ENCODE results near the gene PLD6. TPM values are rescaled to one million over a fixed set of nuclear protein-coding genes. Genes with fewer than 3 reads are reported as not detected.

Gene PLD6
- polyA plus RNA-seq, 1 donor (not counting 4 experiments of a cell fraction or from before 2014, with no cell fraction given) = 1.6 TPM

GRCh38 chr17:17165666-17166308, 40.3 kb downstream of the PLD6 start:
- H3K9me3 ChIP-seq (ENCODE audit: control insufficient read depth, low read depth, low read length) = no peaks in the 10 kb centered on the region
- dilution Hi-C loops (cut with MboI; ENCODE audit: extremely low pct_ligation_motif_present, low sequenced_read_pairs) = no loop called here
- H3K4me3 ChIP-seq (ENCODE audit: control insufficient read depth in 2 of 3, extremely low read depth in 1 of 3, insufficient read depth in 2 of 3, low read depth in 1 of 3, low read length in 3 of 3) = no peak overlapping the region
- H3K9ac ChIP-seq (ENCODE audit: control insufficient read depth, extremely low read depth, insufficient read depth, low read length) = no peak overlapping the region
- no peak overlapping the region for H3K27ac ChIP-seq (ENCODE audit: control insufficient read depth, insufficient read depth, low read length)
- H4K20me1 ChIP-seq (ENCODE audit: control insufficient read depth, extremely low read depth, insufficient read depth, low read length) = no peaks in the 10 kb centered on the region
- H3K4me2 ChIP-seq (ENCODE audit: control insufficient read depth, extremely low read depth, insufficient read depth, low read depth, low read length) = no peak overlapping the region
- no peak overlapping the region for H2AFZ ChIP-seq (ENCODE audit: control insufficient read depth, low read length)
- no peaks in the 10 kb centered on the region for H3K27me3 ChIP-seq (ENCODE audit: control insufficient read depth, extremely low read depth, insufficient read depth, low read length)
- FAIRE-seq (no peak), DNase-seq (ENCODE audit: low read depth, low spot score) (no peak)
- peaks cover 6% of the 10 kb centered on the region for H3K4me1 ChIP-seq (ENCODE audit: control insufficient read depth, extremely low read depth, insufficient read depth, low read length)
- H3K36me3 ChIP-seq (ENCODE audit: control insufficient read depth in 2 of 2, extremely low read depth in 1 of 2, insufficient read depth in 2 of 2, low read length in 2 of 2) = peaks cover 46 to 60% of the 10 kb centered on the region in 2 experiments
- H3K9me1 ChIP-seq (ENCODE audit: control insufficient read depth, extremely low read depth, insufficient read depth, low read length) = no peaks in the 10 kb centered on the region
- no peaks in the 10 kb centered on the region for H3K79me2 ChIP-seq (ENCODE audit: control insufficient read depth, insufficient read depth, low read length)
- no peak for TF ChIP-seq CTCF (optimal IDR thresholded peaks at IDR 0.05 in 1 of 3, IDR thresholded peaks at IDR 0.05 in 1 of 3, conservative IDR thresholded peaks at IDR 0.05 in 1 of 3; ENCODE audit: extremely low read depth in 1 of 3, insufficient read depth in 2 of 3, low read length in 3 of 3)
- TF ChIP-seq EZH2 (IDR thresholded peaks at IDR 0.05; ENCODE audit: low read length) = no peak

- no peaks in the 10 kb centered on the region for H3K9me1 ChIP-seq (ENCODE audit: control insufficient read depth, extremely low read depth, insufficient read depth, low read length)
- H3K36me3 ChIP-seq (ENCODE audit: control insufficient read depth in 2 of 2, extremely low read depth in 1 of 2, insufficient read depth in 2 of 2, low read length in 2 of 2) = peaks cover 53 to 67% of the 10 kb centered on the region in 2 experiments
- no peak overlapping the region for H2AFZ ChIP-seq (ENCODE audit: control insufficient read depth, low read length)
- TF ChIP-seq CTCF (optimal IDR thresholded peaks at IDR 0.05 in 1 of 3, IDR thresholded peaks at IDR 0.05 in 1 of 3, conservative IDR thresholded peaks at IDR 0.05 in 1 of 3; ENCODE audit: extremely low read depth in 1 of 3, insufficient read depth in 2 of 3, low read length in 3 of 3) = no peak
- no peak for TF ChIP-seq EZH2 (IDR thresholded peaks at IDR 0.05; ENCODE audit: low read length)
- H3K4me2 ChIP-seq (ENCODE audit: control insufficient read depth, extremely low read depth, insufficient read depth, low read depth, low read length) = no peak overlapping the region
- no peaks in the 10 kb centered on the region for H3K4me1 ChIP-seq (ENCODE audit: control insufficient read depth, extremely low read depth, insufficient read depth, low read length)
- no peak overlapping the region for H3K9ac ChIP-seq (ENCODE audit: control insufficient read depth, extremely low read depth, insufficient read depth, low read length)
- H3K9me3 ChIP-seq (ENCODE audit: control insufficient read depth, low read depth, low read length) = no peaks in the 10 kb centered on the region
- dilution Hi-C loops (cut with MboI; ENCODE audit: extremely low pct_ligation_motif_present, low sequenced_read_pairs) = no loop called here
- no peak overlapping the region for H3K4me3 ChIP-seq (ENCODE audit: control insufficient read depth in 2 of 3, extremely low read depth in 1 of 3, insufficient read depth in 2 of 3, low read depth in 1 of 3, low read length in 3 of 3)
- H4K20me1 ChIP-seq (ENCODE audit: control insufficient read depth, extremely low read depth, insufficient read depth, low read length) = no peaks in the 10 kb centered on the region
- no peaks in the 10 kb centered on the region for H3K79me2 ChIP-seq (ENCODE audit: control insufficient read depth, insufficient read depth, low read length)
- no peak for DNase-seq (ENCODE audit: low read depth, low spot score)
- no peak for FAIRE-seq
- no peaks in the 10 kb centered on the region for H3K27me3 ChIP-seq (ENCODE audit: control insufficient read depth, extremely low read depth, insufficient read depth, low read length)
- no peak overlapping the region for H3K27ac ChIP-seq (ENCODE audit: control insufficient read depth, insufficient read depth, low read length)
These were observed 41.5 kb downstream of the PLD6 start for GRCh38 chr17:17164676-17165075.
